Lung (tissue), 12 donors: ENCODE data around the gene TGFB1I1. TPM values are rescaled to one million over a fixed set of nuclear protein-coding genes. Genes with fewer than 3 reads are reported as not detected.
A peak's percentile ranks its signal among the peaks of the same experiment; 100 is the strongest.
"Not testable (repeated sequence)": the region's sequence is repeated elsewhere in the genome, so short reads cannot be mapped to it uniquely, and the experiment has no call there.

Experiments
- ATAC-seq: fragments of 200-7000 bp; cut with Tn5 transposase; one replicate; pipeline ENCODE4 v1.9.1; 2020; ENCODE audit warnings: moderate number of reproducible peaks; ENCODE audit not compliant: insufficient read depth, low FRiP score
- DNase-seq, 3 donors: peaks; one replicate each; pipeline ENCODE4 v3.0.0-alpha.2; 2013 to 2017
- H3K27ac ChIP-seq, 2 donors: one replicate each; pipeline ENCODE4 v1.5.1; 2013; ENCODE audit warnings: mild to moderate bottlenecking in 2 of 2, moderate library complexity in 2 of 2, control low read depth in 1 of 2, inconsistent platforms in 1 of 2, low read depth in 1 of 2, low read length in 1 of 2
- H3K27me3 ChIP-seq, 3 donors: one replicate each; pipeline ENCODE4 v1.5.1; 2013; ENCODE audit warnings: low read length in 2 of 3; ENCODE audit not compliant: control insufficient read depth in 3 of 3, insufficient read depth in 3 of 3
- H3K36me3 ChIP-seq, 4 donors: one replicate each; pipeline ENCODE4 v1.5.1; 2013; ENCODE audit warnings: low read length in 4 of 4, mild to moderate bottlenecking in 1 of 4, moderate library complexity in 1 of 4; ENCODE audit not compliant: control insufficient read depth in 4 of 4, insufficient read depth in 4 of 4
- H3K4me1 ChIP-seq, 5 donors: one replicate each; pipeline ENCODE4 v1.5.1; 2013; ENCODE audit warnings: low read length in 5 of 5, mild to moderate bottlenecking in 2 of 5, moderate library complexity in 1 of 5; ENCODE audit not compliant: control insufficient read depth in 5 of 5, insufficient read depth in 5 of 5
- H3K4me3 ChIP-seq: one replicate; pipeline ENCODE4 v1.5.1; 2013; ENCODE audit warnings: mild to moderate bottlenecking, control low read depth, moderate library complexity
- H3K9ac ChIP-seq, 2 donors: one replicate each; pipeline ENCODE4 v1.5.1; 2013; ENCODE audit warnings: low read length in 2 of 2, control low read depth in 1 of 2; ENCODE audit not compliant: insufficient read depth in 1 of 2
- H3K9me3 ChIP-seq, 4 donors: one replicate each; pipeline ENCODE4 v1.5.1; 2013; ENCODE audit warnings: low read length in 3 of 4, mild to moderate bottlenecking in 1 of 4, moderate library complexity in 1 of 4; ENCODE audit not compliant: control insufficient read depth in 4 of 4, insufficient read depth in 3 of 4
- CTCF ChIP-seq: IDR thresholded peaks from 2 replicates; pipeline ENCODE4 v1.5.1; 2012; ENCODE audit warnings: mild to moderate bottlenecking; ENCODE audit errors: control extremely low read depth, extremely low read depth
- WGBS, 2 donors: extraction: QIAGEN DNeasy Blood & Tissue Kit; methylation state at CpG; one replicate each; pipeline ENCODE4 v1.1.7; 2013; 5-methylcytosine and 5-hydroxymethylcytosine counted together
- polyA plus RNA-seq, 2 donors: library from polyadenylated mRNA; stranded (reverse); fragments of 200-250 nt; gene quantifications; one replicate each; pipeline ENCODE4 v1.2.1, GENCODE V29; 2013
- total RNA-seq, 2 donors: library from RNA; depleted of rRNA in 1 of 2; stranded (reverse); fragments of >200 nt in 1 of 2; gene quantifications; one replicate each; pipeline ENCODE4 v1.2.1, GENCODE V29; 2014 to 2021
- donor health status: control.
- donor health status: control.
- donor health status: Bipolar disorder and iron deficiency.
- donor health status: healthy.
- donor health status: DM: yes; HTN: yes; CAD: no.

Gene TGFB1I1
- total and polyA plus RNA-seq, 4 donors: 25.1 to 58.9 (median 37.6) TPM

GRCh38 chr16:31501966-31502348, 30.0 kb downstream of the TGFB1I1 start:
- DNase-seq (no peak), ATAC-seq (no peak)
- Histone ChIP-seq H3K4me3 (no peak overlapping the region), H3K36me3 (peaks cover 0 to 35% (median 28%) of the 10 kb centered on the region in 4 donors), H3K9me3 (peaks cover 0 to 2% (median 0%) of the 10 kb centered on the region in 4 donors), H3K27ac (no peak overlapping the region), H3K4me1 (peaks cover 4 to 24% (median 10%) of the 10 kb centered on the region in 5 donors), H3K9ac (peak overlapping the region in 1 of 2 donors; percentile 11), H3K27me3 (no peaks in the 10 kb centered on the region)
- WGBS, 2 donors: 81 to 88% methylated on average over 4 of the region's 4 CpGs
- TF ChIP-seq CTCF: no peak

- peaks cover 0 to 26% (median 22%) of the 10 kb centered on the region in 4 donors for H3K36me3 ChIP-seq
- H3K4me1 ChIP-seq: peaks cover 9 to 24% (median 14%) of the 10 kb centered on the region in 5 donors
- H3K9ac ChIP-seq: no peak overlapping the region
- H3K9me3 ChIP-seq: peaks cover 0 to 2% (median 0%) of the 10 kb centered on the region in 4 donors
- H3K27ac ChIP-seq: peak overlapping the region in 1 of 2 donors; percentile 45
- no peak for DNase-seq
- H3K4me3 ChIP-seq: no peak overlapping the region
- no peaks in the 10 kb centered on the region for H3K27me3 ChIP-seq
- peak; percentile 55 for ATAC-seq
- no peak for TF ChIP-seq CTCF
These were observed 31.0 kb downstream of the TGFB1I1 start for GRCh38 chr16:31502981-31503380.

- H3K36me3 ChIP-seq: peaks cover 0 to 22% (median 17%) of the 10 kb centered on the region in 4 donors
- H3K9ac ChIP-seq, H3K9me3 ChIP-seq, H3K4me3 ChIP-seq, H3K27me3 ChIP-seq, ATAC-seq, DNase-seq: not testable (repeated sequence)
- peak overlapping the region in 1 of 2 donors; percentile 73 for H3K27ac ChIP-seq
- 75 to 76% methylated on average over 8 of the region's 8 CpGs for WGBS, 2 donors
- H3K4me1 ChIP-seq: peaks cover 9 to 23% (median 14%) of the 10 kb centered on the region in 5 donors
These were observed 31.6 kb downstream of the TGFB1I1 start for GRCh38 chr16:31503555-31503954.

- peak overlapping the region in 1 of 2 donors; percentile 73 for H3K27ac ChIP-seq
- no peak for TF ChIP-seq CTCF
- no peak for ATAC-seq
- 36 to 43% methylated on average over 8 of the region's 8 CpGs for WGBS, 2 donors
- no peak overlapping the region for H3K4me3 ChIP-seq
- no peaks in the 10 kb centered on the region for H3K27me3 ChIP-seq
- no peaks in the 10 kb centered on the region for H3K9me3 ChIP-seq
- H3K4me1 ChIP-seq: peaks cover 11 to 23% (median 17%) of the 10 kb centered on the region in 5 donors
- DNase-seq: no peak
- no peak overlapping the region for H3K9ac ChIP-seq
- peaks cover 0 to 17% (median 12%) of the 10 kb centered on the region in 4 donors for H3K36me3 ChIP-seq
These were observed 32.2 kb downstream of the TGFB1I1 start for GRCh38 chr16:31504159-31504558.
